Skeletal muscle tissue (tissue), 4 donors: ENCODE measurements around the gene PLEKHA7. TPM values are rescaled to one million over a fixed set of nuclear protein-coding genes. Genes with fewer than 3 reads are reported as not detected.

Experiments used
- H3K27ac ChIP-seq: one replicate; pipeline ENCODE4 v1.7.0; 2013; ENCODE audit warnings: mild to moderate bottlenecking, low read depth, low read length, inconsistent platforms
- H3K27me3 ChIP-seq, 3 donors: one replicate each; pipeline ENCODE4 v1.7.0; 2013; ENCODE audit warnings: low read length in 3 of 3; ENCODE audit not compliant: control insufficient read depth in 3 of 3, insufficient read depth in 3 of 3
- H3K36me3 ChIP-seq, 3 donors: one replicate each; pipeline ENCODE4 v1.7.0; 2013; ENCODE audit warnings: low read length in 3 of 3; ENCODE audit not compliant: control insufficient read depth in 3 of 3, insufficient read depth in 3 of 3
- H3K4me1 ChIP-seq, 3 donors: one replicate each; pipeline ENCODE4 v1.7.0; 2013; ENCODE audit warnings: low read length in 3 of 3, mild to moderate bottlenecking in 3 of 3; ENCODE audit not compliant: control insufficient read depth in 3 of 3, insufficient read depth in 3 of 3
- H3K4me3 ChIP-seq, 3 donors: one replicate each; pipeline ENCODE4 v1.7.0; 2013; ENCODE audit warnings: low read length in 3 of 3
- H3K9ac ChIP-seq, 3 donors: one replicate each; pipeline ENCODE4 v1.7.0; 2013; ENCODE audit warnings: low read length in 3 of 3, mild to moderate bottlenecking in 3 of 3, moderate library complexity in 2 of 3, low read depth in 1 of 3
- H3K9me3 ChIP-seq, 3 donors: one replicate each; pipeline ENCODE4 v1.7.0; 2013; ENCODE audit warnings: low read length in 3 of 3; ENCODE audit not compliant: control insufficient read depth in 3 of 3
- total RNA-seq: library from RNA; depleted of rRNA; stranded (reverse); fragments of >200 nt; gene quantifications from one replicate; pipeline ENCODE4 v1.2.3, GENCODE V29; 2014
- donor health status: Osteomylitis.

PLEKHA7 gene
- total RNA-seq, 1 donor from 2014 or later, result 5.2 TPM

GRCh38 chr11:16981651-16982194 lies 32.5 kb downstream of the PLEKHA7 start:
- peaks cover 0 to under 1% (median 0%) of the 10 kb centered on the region in 3 donors for H3K4me1 ChIP-seq
- H3K27ac ChIP-seq, result no peak overlapping the region
- H3K27me3 ChIP-seq, result peaks cover 0 to 2% (median 0%) of the 10 kb centered on the region in 3 donors
- H3K4me3 ChIP-seq, result no peak overlapping the region
- no peaks in the 10 kb centered on the region for H3K9me3 ChIP-seq
- no peak overlapping the region for H3K9ac ChIP-seq
- H3K36me3 ChIP-seq, result no peaks in the 10 kb centered on the region

GRCh38 chr11:16979703-16980622 lies 34.3 kb downstream of the PLEKHA7 start:
- Histone ChIP-seq H3K4me3 (no peak overlapping the region), H3K27me3 (peaks cover 0 to 2% (median 0%) of the 10 kb centered on the region in 3 donors), H3K9ac (no peak overlapping the region), H3K36me3 (no peaks in the 10 kb centered on the region), H3K4me1 (no peaks in the 10 kb centered on the region), H3K9me3 (no peaks in the 10 kb centered on the region), H3K27ac (no peak overlapping the region)

GRCh38 chr11:16977994-16978315 lies 36.3 kb downstream of the PLEKHA7 start:
- Histone ChIP-seq H3K27me3 (peaks cover 0 to 2% (median 0%) of the 10 kb centered on the region in 3 donors), H3K9me3 (no peaks in the 10 kb centered on the region), H3K4me3 (no peak overlapping the region), H3K36me3 (no peaks in the 10 kb centered on the region), H3K9ac (no peak overlapping the region), H3K27ac (no peak overlapping the region), H3K4me1 (no peaks in the 10 kb centered on the region)

GRCh38 chr11:16977136-16977993 lies 36.8 kb downstream of the PLEKHA7 start:
- Histone ChIP-seq H3K4me1 (no peaks in the 10 kb centered on the region), H3K9ac (no peak overlapping the region), H3K27me3 (peaks cover 0 to 2% (median 0%) of the 10 kb centered on the region in 3 donors), H3K36me3 (no peaks in the 10 kb centered on the region), H3K27ac (no peak overlapping the region), H3K4me3 (no peak overlapping the region), H3K9me3 (no peaks in the 10 kb centered on the region)

GRCh38 chr11:16976379-16976778 lies 37.8 kb downstream of the PLEKHA7 start:
- no peak overlapping the region for H3K9ac ChIP-seq
- no peaks in the 10 kb centered on the region for H3K36me3 ChIP-seq
- no peak overlapping the region for H3K4me3 ChIP-seq
- no peaks in the 10 kb centered on the region for H3K4me1 ChIP-seq
- no peak overlapping the region for H3K27ac ChIP-seq
- H3K27me3 ChIP-seq, result peaks cover 0 to 2% (median 0%) of the 10 kb centered on the region in 3 donors
- no peaks in the 10 kb centered on the region for H3K9me3 ChIP-seq

- Histone ChIP-seq H3K4me3 (no peak overlapping the region), H3K4me1 (no peaks in the 10 kb centered on the region), H3K27ac (no peak overlapping the region), H3K9ac (no peak overlapping the region), H3K9me3 (no peaks in the 10 kb centered on the region), H3K36me3 (no peaks in the 10 kb centered on the region), H3K27me3 (peaks cover 0 to 2% (median 0%) of the 10 kb centered on the region in 3 donors)
Observed at GRCh38 chr11:16975906-16976305, 38.3 kb downstream of the PLEKHA7 start.

GRCh38 chr11:16973338-16973964 lies 40.8 kb downstream of the PLEKHA7 start:
- Histone ChIP-seq H3K36me3 (no peaks in the 10 kb centered on the region), H3K9me3 (no peaks in the 10 kb centered on the region), H3K4me3 (no peak overlapping the region), H3K4me1 (no peaks in the 10 kb centered on the region), H3K9ac (no peak overlapping the region), H3K27me3 (peaks cover 0 to 2% (median 0%) of the 10 kb centered on the region in 3 donors), H3K27ac (no peak overlapping the region)

GRCh38 chr11:16969010-16969999 lies 44.9 kb downstream of the PLEKHA7 start:
- Histone ChIP-seq H3K9me3 (no peaks in the 10 kb centered on the region), H3K27me3 (no peaks in the 10 kb centered on the region), H3K27ac (no peak overlapping the region), H3K9ac (no peak overlapping the region), H3K4me1 (no peaks in the 10 kb centered on the region), H3K4me3 (no peak overlapping the region), H3K36me3 (no peaks in the 10 kb centered on the region)

- no peak overlapping the region for H3K9ac ChIP-seq
- no peak overlapping the region for H3K27ac ChIP-seq
- H3K9me3 ChIP-seq, result no peaks in the 10 kb centered on the region
- H3K4me1 ChIP-seq, result no peaks in the 10 kb centered on the region
- no peaks in the 10 kb centered on the region for H3K36me3 ChIP-seq
- no peaks in the 10 kb centered on the region for H3K27me3 ChIP-seq
- H3K4me3 ChIP-seq, result no peak overlapping the region
Observed at GRCh38 chr11:16968196-16968595, 46.0 kb downstream of the PLEKHA7 start.
